Bronchial epithelial cell (primary cell): ENCODE results near the gene SUPT3H. TPM values are rescaled to one million over a fixed set of nuclear protein-coding genes. Genes with fewer than 3 reads are reported as not detected.
A peak's percentile ranks its signal among the peaks of the same experiment; 100 is the strongest.

Experiments
- DNase-seq: peaks from one replicate; pipeline ENCODE4 v3.0.0-alpha.2; 2010; ENCODE audit warnings: low read depth
- FAIRE-seq: peaks from 2 replicates; lab custom pipeline; 2011; peaks lifted over from hg19 to GRCh38; lab: Jason Lieb, UNC
- H3K27me3 ChIP-seq: 2 replicates; pipeline ENCODE4 v1.5.1; 2011; ENCODE audit warnings: low read length; ENCODE audit not compliant: control insufficient read depth, insufficient read depth
- H3K36me3 ChIP-seq: 2 replicates; pipeline ENCODE4 v1.5.1; 2011; ENCODE audit warnings: low read length; ENCODE audit not compliant: control insufficient read depth, insufficient read depth
- H3K4me3 ChIP-seq: 2 replicates; pipeline ENCODE4 v1.5.1; 2011; ENCODE audit warnings: mild to moderate bottlenecking, low read depth, low read length, control low read depth
- CTCF ChIP-seq: IDR thresholded peaks from 2 replicates; pipeline ENCODE4 v1.5.1; 2011; ENCODE audit warnings: mild to moderate bottlenecking, moderate library complexity, low read length, control low read depth, inconsistent platforms; ENCODE audit not compliant: insufficient read depth, severe bottlenecking
- total RNA-seq: library from RNA; depleted of rRNA; stranded (reverse); fragments of >200 nt; gene quantifications from 2 replicates; pipeline ENCODE4 v1.2.1, GENCODE V29; 2014

SUPT3H gene
- total RNA-seq, 1 donor from 2014 or later: 12.9 TPM

- no peak overlapping the region for H3K4me3 ChIP-seq
- H3K27me3 ChIP-seq: no peaks in the 10 kb centered on the region
- no peaks in the 10 kb centered on the region for H3K36me3 ChIP-seq
- DNase-seq: no peak
- no peak for FAIRE-seq
- TF ChIP-seq CTCF: no peak
Observed at GRCh38 chr6:45353654-45354053, 24.1 kb downstream of the SUPT3H start.

GRCh38 chr6:45351667-45352066 lies 26.1 kb downstream of the SUPT3H start:
- no peak overlapping the region for H3K4me3 ChIP-seq
- peak; percentile 45 for DNase-seq
- no peak for TF ChIP-seq CTCF
- H3K27me3 ChIP-seq: no peaks in the 10 kb centered on the region
- no peaks in the 10 kb centered on the region for H3K36me3 ChIP-seq
- FAIRE-seq: no peak

GRCh38 chr6:45351076-45351475 lies 26.7 kb downstream of the SUPT3H start:
- TF ChIP-seq CTCF: no peak
- FAIRE-seq (no peak), DNase-seq (no peak)
- no peak overlapping the region for H3K4me3 ChIP-seq
- no peaks in the 10 kb centered on the region for H3K27me3 ChIP-seq
- no peaks in the 10 kb centered on the region for H3K36me3 ChIP-seq

DNA sequence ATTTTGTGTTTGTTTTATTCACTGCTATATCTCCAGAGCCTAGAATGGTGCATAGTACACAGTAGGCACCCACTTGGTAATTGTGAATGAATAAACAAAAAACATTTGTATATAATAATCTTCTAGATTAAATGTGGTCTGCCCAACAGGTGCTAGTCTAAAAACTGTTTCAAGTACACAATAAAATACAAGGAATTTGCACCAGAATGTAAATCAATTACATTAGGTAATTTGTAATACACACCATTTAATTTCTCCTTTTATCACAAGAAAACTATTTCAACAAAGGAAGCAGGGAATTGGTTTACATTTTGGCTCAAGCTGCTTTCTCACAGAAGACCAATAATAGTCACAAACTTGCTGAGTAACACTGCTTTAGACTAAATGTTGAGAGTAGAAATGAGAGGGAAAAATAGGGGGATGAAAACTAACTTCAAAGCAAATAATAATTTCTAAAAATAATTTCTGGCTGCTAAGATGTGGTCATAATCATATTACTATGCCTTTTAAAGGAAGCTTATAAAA lies 27.5 kb downstream of the SUPT3H start:
- H3K27me3 ChIP-seq: no peaks in the 10 kb centered on the region
- no peaks in the 10 kb centered on the region for H3K36me3 ChIP-seq
- no peak for TF ChIP-seq CTCF
- DNase-seq (no peak), FAIRE-seq (no peak)
- no peak overlapping the region for H3K4me3 ChIP-seq

GRCh38 chr6:45344900-45345299 lies 32.8 kb downstream of the SUPT3H start:
- H3K4me3 ChIP-seq: no peak overlapping the region
- FAIRE-seq (no peak), DNase-seq (no peak)
- H3K27me3 ChIP-seq: no peaks in the 10 kb centered on the region
- TF ChIP-seq CTCF: no peak
- H3K36me3 ChIP-seq: no peaks in the 10 kb centered on the region

DNA sequence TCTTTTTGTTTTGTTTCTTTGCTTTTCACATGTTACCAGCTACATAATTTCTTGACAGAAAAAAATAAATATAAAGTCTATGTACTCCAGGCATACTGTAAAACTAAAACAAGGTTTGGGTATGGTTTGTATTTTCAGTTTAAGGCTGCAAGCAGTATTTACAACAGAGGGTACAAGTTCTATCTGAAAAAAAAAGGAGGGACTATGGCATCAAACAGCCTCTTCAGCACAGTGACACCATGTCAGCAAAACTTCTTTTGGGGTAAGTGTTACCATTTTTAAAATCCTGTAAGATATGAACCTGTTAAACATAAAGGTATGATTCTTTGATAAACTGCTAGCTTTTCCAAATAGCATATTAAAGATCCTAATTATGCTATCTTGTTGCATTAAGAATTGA lies 49.2 kb downstream of the SUPT3H start:
- no peaks in the 10 kb centered on the region for H3K36me3 ChIP-seq
- FAIRE-seq (no peak), DNase-seq (no peak)
- no peak for TF ChIP-seq CTCF
- no peak overlapping the region for H3K4me3 ChIP-seq
- no peaks in the 10 kb centered on the region for H3K27me3 ChIP-seq
